22Rv1 (cell line): ENCODE results near the gene INSYN2A.

ENCODE experiments used
- ZFX ChIP-seq: fragments of 450-650 bp; IDR thresholded peaks from 2 replicates; pipeline ENCODE4 v1.6.1; 2017; ENCODE audit warnings: antibody characterized with exemption, borderline replicate concordance
- TF ChIP-seq, protein P1 (sequence below): fragments of 450-650 bp; IDR thresholded peaks from 2 replicates; pipeline ENCODE4 v1.5.1; 2017; ENCODE audit warnings: mild to moderate bottlenecking

DNA sequence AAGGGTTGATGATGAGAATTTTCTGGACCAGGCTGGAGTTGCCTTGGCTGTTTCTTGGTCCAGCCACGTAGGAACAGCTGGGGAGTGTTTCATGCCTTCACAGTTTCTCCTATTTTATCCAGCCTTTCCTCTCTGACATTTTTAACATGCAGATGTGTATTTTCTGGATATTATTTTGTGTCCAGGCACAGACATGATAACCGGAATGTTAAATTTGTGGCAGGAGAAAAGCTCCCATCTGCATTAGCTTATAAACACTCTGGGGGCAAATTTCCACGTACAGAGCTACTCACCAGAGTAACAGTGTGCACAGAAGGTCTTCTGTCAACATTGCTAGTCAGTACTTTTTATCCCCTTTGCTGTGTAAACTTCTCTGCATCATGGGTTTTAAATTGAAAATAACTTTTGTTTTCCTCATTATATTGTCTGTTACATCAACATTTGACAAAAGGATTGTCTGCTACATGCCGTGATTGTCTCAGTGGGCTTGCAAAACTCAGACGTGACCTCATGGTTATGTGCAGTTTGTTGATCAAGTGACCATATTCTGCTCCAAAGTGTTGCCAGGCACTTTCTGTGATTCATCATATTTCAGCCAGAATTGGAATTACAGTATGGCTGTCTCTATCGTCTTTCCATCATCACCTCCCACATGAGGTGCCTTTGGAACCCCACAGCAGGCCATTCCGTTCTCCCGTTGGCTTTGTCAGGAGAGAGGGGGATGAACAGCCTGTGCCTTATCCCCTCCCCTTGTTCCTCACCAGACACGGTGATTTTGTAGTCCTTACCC is 41.4 kb downstream of the INSYN2A start:
- TF ChIP-seq, protein P1, sequence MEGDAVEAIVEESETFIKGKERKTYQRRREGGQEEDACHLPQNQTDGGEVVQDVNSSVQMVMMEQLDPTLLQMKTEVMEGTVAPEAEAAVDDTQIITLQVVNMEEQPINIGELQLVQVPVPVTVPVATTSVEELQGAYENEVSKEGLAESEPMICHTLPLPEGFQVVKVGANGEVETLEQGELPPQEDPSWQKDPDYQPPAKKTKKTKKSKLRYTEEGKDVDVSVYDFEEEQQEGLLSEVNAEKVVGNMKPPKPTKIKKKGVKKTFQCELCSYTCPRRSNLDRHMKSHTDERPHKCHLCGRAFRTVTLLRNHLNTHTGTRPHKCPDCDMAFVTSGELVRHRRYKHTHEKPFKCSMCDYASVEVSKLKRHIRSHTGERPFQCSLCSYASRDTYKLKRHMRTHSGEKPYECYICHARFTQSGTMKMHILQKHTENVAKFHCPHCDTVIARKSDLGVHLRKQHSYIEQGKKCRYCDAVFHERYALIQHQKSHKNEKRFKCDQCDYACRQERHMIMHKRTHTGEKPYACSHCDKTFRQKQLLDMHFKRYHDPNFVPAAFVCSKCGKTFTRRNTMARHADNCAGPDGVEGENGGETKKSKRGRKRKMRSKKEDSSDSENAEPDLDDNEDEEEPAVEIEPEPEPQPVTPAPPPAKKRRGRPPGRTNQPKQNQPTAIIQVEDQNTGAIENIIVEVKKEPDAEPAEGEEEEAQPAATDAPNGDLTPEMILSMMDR, result no peak
- no peak for TF ChIP-seq ZFX
